Right lobe of liver (tissue), 4 donors: ENCODE data around the gene CNTNAP5.

ENCODE experiments used
- CTCF ChIP-seq, 4 donors: fragments of 200-600 bp in 3 of 4; fragments of 450-650 bp in 1 of 4; IDR thresholded peaks; one replicate each; pipeline versions ENCODE4 v1.5.1 to v1.8.0; 2016 to 2022; ENCODE audit warnings: antibody characterized with exemption in 4 of 4, mild to moderate bottlenecking in 2 of 4
- POLR2A ChIP-seq: fragments of 450-650 bp; IDR thresholded peaks from one replicate; pipeline ENCODE4 v1.6.1; 2017; ENCODE audit warnings: antibody characterized with exemption, mild to moderate bottlenecking
- donor health status: DM: no; HTN: no; CAD: no.
- donor health status: DM: no; HTN: no; CAD: no.
- donor health status: DM: no; HTN: yes; CAD: no.

- TF ChIP-seq POLR2A (no peak), CTCF (IDR thresholded peaks at IDR 0.05) (no peak)
These were observed 66.6 kb downstream of the CNTNAP5 start for GRCh38 chr2:124091721-124092120.
